Thymus (tissue), 11 donors: ENCODE data around the gene C16orf90. TPM values are rescaled to one million over a fixed set of nuclear protein-coding genes. Genes with fewer than 3 reads are reported as not detected.
A peak's percentile ranks its signal among the peaks of the same experiment; 100 is the strongest.

ENCODE experiments used
- DNase-seq, 9 donors: peaks; one replicate each; pipeline ENCODE4 v3.0.0-alpha.2; 2013; ENCODE audit warnings: low spot score in 9 of 9, low read depth in 6 of 9, missing footprints in 1 of 9
- H3K27ac ChIP-seq, 2 donors: one replicate each; pipeline ENCODE4 v1.5.1; 2013; ENCODE audit warnings: control low read depth in 1 of 2, low read depth in 1 of 2, low read length in 1 of 2, mild to moderate bottlenecking in 1 of 2, moderate library complexity in 1 of 2
- H3K27me3 ChIP-seq, 2 donors: one replicate each; pipeline ENCODE4 v1.5.1; 2013; ENCODE audit warnings: low read length in 1 of 2; ENCODE audit not compliant: control insufficient read depth in 2 of 2, insufficient read depth in 1 of 2
- H3K36me3 ChIP-seq, 2 donors: one replicate each; pipeline ENCODE4 v1.5.1; 2013; ENCODE audit warnings: low read length in 1 of 2, mild to moderate bottlenecking in 1 of 2, moderate library complexity in 1 of 2; ENCODE audit not compliant: control insufficient read depth in 2 of 2, insufficient read depth in 2 of 2
- H3K4me1 ChIP-seq, 2 donors: one replicate each; pipeline ENCODE4 v1.5.1; 2013; ENCODE audit warnings: low read length in 2 of 2; ENCODE audit not compliant: control insufficient read depth in 2 of 2, insufficient read depth in 2 of 2
- H3K4me3 ChIP-seq, 2 donors: one replicate each; pipeline ENCODE4 v1.5.1; 2013; ENCODE audit warnings: low read length in 2 of 2, control low read depth in 1 of 2, mild to moderate bottlenecking in 1 of 2
- H3K9me3 ChIP-seq, 2 donors: one replicate each; pipeline ENCODE4 v1.5.1; 2013; ENCODE audit warnings: low read length in 1 of 2, mild to moderate bottlenecking in 1 of 2; ENCODE audit not compliant: control insufficient read depth in 2 of 2, insufficient read depth in 1 of 2
- WGBS: extraction: QIAGEN DNeasy Blood & Tissue Kit; methylation state at CpG from one replicate; pipeline ENCODE4 v1.1.7; 2013; 5-methylcytosine and 5-hydroxymethylcytosine counted together
- polyA plus RNA-seq: library from polyadenylated mRNA; stranded (reverse); fragments of 200-250 nt; gene quantifications from one replicate; pipeline ENCODE4 v1.2.3, GENCODE V29; 2013
- total RNA-seq: library from RNA; stranded (reverse); fragments of 120-200 nt; gene quantifications from one replicate; pipeline ENCODE4 v1.2.4, GENCODE V29; 2013
- donor health status: healthy.

C16orf90 gene
- total and polyA plus RNA-seq, 2 donors = not detected

DNA sequence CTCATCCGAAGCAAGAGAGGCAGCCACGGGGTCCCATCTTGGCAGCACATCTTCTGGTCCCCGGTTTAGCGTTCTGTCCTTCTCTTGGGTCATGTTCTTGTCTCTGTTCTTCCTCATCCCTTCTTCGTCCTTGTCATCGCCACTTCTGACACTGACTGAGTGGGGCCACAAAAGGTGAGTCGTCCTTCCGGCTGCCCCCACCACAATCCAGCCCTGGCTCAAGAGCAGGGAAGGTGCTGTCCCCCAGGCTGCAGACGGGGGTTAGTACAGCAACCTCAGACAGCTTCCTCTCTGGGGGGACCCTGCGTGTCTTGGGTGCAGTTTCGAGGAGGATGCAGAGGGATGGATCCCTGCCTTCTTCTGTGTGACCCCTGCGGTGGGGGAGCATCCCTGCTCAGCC, 30.0 kb downstream of the C16orf90 start:
- Histone ChIP-seq H3K4me3 (no peak overlapping the region), H3K9me3 (no peaks in the 10 kb centered on the region), H3K27ac (no peak overlapping the region), H3K4me1 (peaks cover 17 to 22% of the 10 kb centered on the region in 2 donors), H3K36me3 (peaks cover 13 to 23% of the 10 kb centered on the region in 2 donors), H3K27me3 (no peaks in the 10 kb centered on the region)
- no peak for DNase-seq
- 98% methylated on average over 12 of the region's 12 CpGs for WGBS

DNA sequence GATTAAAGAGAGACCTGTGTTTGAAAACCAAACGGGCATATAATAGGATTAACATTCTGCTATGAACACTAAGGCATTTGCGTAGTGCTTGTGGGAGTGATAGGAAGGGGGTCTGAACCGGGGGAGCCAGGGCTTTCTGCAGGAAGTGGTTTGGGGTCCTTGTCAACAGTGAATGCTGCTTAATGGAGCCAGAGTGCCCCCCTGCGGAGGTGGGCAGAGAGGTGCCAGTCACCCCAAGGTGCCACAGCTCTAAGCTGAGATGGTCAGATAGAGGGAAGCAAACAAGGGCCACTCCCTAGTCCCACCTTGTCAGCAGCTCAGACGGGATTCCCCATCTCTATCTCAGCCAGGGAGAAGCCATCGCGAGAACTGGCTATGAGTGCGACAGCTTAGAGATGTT, 34.1 kb downstream of the C16orf90 start:
- peaks cover 2 to 10% of the 10 kb centered on the region in 2 donors for H3K36me3 ChIP-seq
- H3K27ac ChIP-seq = peak overlapping the region in 1 of 2 donors; percentile 32
- H3K4me3 ChIP-seq = no peak overlapping the region
- peaks cover 34 to 45% of the 10 kb centered on the region in 2 donors for H3K4me1 ChIP-seq
- WGBS = 34% methylated on average over 8 of the region's 8 CpGs
- DNase-seq = peak in 6 of 9 donors; percentile 56 to 87 (median 66)
- H3K9me3 ChIP-seq = peaks cover 0 to 3% of the 10 kb centered on the region in 2 donors
- no peaks in the 10 kb centered on the region for H3K27me3 ChIP-seq

DNA sequence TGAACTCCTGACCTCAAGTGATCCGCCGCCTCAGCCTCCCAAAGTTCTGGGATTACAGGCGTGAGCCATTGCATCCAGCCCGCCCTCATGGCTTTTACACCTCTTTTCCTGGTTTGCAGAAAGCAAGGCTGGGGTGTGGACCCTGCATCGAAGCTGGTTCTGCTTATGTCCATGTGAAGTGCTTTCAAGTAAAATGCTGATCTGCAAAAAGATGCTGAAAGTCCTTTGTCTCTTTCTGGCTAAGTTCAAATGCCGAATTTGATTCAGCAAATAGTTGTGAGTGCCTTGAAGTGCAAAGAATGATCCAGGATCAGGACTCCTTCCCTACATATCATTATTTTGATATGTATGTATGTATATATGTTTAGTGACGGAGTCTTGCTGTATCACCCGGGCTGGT, 34.7 kb downstream of the C16orf90 start:
- no peak overlapping the region for H3K4me3 ChIP-seq
- no peaks in the 10 kb centered on the region for H3K27me3 ChIP-seq
- WGBS = 88% methylated on average over 8 of the region's 8 CpGs
- no peak for DNase-seq
- peaks cover 34 to 45% of the 10 kb centered on the region in 2 donors for H3K4me1 ChIP-seq
- peak overlapping the region in 1 of 2 donors; percentile 32 for H3K27ac ChIP-seq
- peaks cover 0 to 3% of the 10 kb centered on the region in 2 donors for H3K9me3 ChIP-seq
- peaks cover 0 to 4% of the 10 kb centered on the region in 2 donors for H3K36me3 ChIP-seq

DNA sequence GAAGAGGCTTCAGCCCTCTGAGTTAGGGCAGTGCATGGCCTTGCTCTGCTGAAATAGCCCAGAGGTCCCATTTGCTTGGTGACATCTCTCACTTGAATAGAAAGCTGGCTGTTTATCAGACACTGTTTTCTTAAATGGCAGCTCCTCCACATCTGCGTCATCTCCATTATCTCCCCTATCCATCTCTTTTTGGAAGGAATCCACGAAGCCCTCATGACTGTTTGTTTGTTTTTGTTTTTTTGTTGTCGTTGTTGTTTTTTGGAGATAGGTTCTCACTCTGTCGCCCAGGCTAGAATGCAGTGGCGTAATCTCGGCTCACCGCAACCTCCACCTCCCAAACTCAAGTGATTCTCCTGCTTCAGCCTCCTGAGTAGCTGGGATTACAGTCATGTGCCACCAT, 35.2 kb downstream of the C16orf90 start:
- H3K4me3 ChIP-seq = no peak overlapping the region

DNA sequence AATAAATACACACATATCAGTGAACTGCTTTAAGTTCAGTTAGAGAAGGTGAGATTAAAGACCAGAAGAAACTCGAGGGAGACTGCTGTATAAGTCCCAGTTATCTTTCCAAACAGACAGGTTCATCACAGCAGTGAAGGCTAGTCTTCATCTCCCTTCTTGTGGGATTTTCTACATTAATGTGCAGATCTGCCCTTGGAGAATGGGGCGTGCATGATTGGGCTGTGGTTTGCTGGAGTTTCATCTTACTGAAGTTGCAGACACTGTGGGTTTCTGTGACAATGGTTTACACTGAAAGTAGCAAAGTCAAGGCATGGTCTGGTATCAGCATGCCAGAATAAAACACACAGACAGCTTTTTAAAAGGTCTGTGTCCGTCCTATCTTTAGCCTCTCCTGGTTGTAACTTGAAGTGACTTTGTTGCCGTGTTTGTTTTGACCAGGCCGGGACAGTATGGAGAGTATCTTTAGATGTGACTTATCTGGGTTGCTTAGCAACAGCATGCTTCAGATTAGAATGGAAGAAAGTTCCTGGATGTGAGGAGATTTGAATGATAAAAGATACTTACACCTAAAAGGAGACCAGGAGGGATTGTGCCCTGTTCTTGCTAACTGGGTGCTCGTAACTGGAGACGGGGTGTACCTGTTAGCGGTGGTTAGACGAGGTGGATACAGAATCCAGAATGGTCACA, 35.7 kb downstream of the C16orf90 start:
- Histone ChIP-seq H3K9me3 (peaks cover 0 to 3% of the 10 kb centered on the region in 2 donors), H3K4me1 (peaks cover 32 to 45% of the 10 kb centered on the region in 2 donors), H3K4me3 (peak overlapping the region in 1 of 2 donors; percentile 98), H3K36me3 (no peaks in the 10 kb centered on the region), H3K27me3 (no peaks in the 10 kb centered on the region), H3K27ac (peak overlapping the region; percentile 13 to 40)
- 76% methylated on average over 9 of the region's 9 CpGs for WGBS
- DNase-seq = peak in 2 of 9 donors; percentile 21 to 53

More for the DNA sequence above, 35.2 kb downstream of the C16orf90 start:
- Histone ChIP-seq H3K27ac (no peak overlapping the region), H3K36me3 (no peaks in the 10 kb centered on the region), H3K4me1 (peaks cover 34 to 45% of the 10 kb centered on the region in 2 donors), H3K9me3 (peaks cover 0 to 3% of the 10 kb centered on the region in 2 donors), H3K27me3 (no peaks in the 10 kb centered on the region)
- 97% methylated on average over 7 of the region's 7 CpGs for WGBS
- DNase-seq = no peak

DNA sequence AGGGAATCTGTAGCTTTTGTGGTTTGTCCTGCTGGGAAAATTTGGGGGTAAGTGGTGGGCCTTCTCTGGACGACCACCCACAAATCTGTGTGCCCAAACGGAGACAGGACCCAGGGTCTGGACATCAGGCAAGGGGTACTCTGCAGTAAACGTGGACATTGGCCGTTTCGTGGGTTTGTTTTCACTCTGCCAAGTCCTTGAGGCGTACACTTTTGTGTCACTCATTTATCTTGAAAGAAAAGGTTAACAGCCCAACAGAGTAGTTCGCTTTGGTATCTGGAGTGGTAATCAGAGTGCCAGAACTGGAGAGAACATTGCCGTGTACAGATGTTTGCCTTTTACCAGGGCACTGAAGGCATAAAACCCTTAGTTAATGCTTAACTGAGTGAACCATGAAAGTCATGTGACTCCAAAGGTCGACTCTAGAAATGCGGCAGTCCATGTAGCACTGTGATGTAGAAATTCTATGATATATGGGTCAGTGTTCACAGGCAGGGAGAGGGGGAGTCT, 36.4 kb downstream of the C16orf90 start:
- Histone ChIP-seq H3K36me3 (no peaks in the 10 kb centered on the region), H3K4me1 (peaks cover 26 to 39% of the 10 kb centered on the region in 2 donors)

DNA sequence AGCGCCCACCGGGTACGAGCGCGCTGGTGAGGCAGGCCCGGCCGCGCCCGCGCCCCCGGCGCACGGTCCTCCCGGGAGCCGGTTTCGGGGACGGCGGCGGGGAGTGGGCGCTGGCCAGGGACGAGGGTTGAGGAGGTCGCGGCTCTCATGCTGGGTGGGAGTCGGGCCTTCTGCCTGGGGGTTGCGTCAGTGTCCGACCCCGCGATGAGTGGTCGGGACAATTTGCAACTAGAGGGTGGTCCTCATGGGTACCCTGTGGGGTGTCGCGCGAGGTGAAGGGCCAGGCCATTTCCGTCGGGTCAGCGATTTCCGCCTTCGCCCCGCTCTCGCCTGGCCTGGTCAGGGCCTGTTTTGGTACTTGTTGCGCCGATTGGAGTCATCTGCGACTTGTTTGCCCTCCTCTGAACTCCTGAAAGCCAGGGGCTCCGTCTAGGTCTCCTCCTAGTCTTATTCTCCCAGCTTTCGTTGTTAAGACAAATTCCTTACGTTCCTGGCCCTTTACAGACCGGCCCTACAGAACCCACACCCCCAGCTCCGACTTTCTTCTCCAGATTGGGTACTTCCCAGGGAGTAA, 36.9 kb downstream of the C16orf90 start:
- Histone ChIP-seq H3K4me3 (peak overlapping the region; percentile 66 to 98), H3K27me3 (no peaks in the 10 kb centered on the region), H3K27ac (peak overlapping the region; percentile 13 to 95), H3K4me1 (peaks cover 26 to 39% of the 10 kb centered on the region in 2 donors), H3K9me3 (peaks cover 0 to 3% of the 10 kb centered on the region in 2 donors), H3K36me3 (no peaks in the 10 kb centered on the region)
- DNase-seq = peak in 1 of 9 donors; percentile 30
- WGBS = 2% methylated on average over 47 of the region's 47 CpGs

More for the DNA sequence above, 36.4 kb downstream of the C16orf90 start:
- peaks cover 0 to 3% of the 10 kb centered on the region in 2 donors for H3K9me3 ChIP-seq
- WGBS = 32% methylated on average over 10 of the region's 10 CpGs
- peak in 2 of 9 donors; percentile 13 to 44 for DNase-seq
- peak overlapping the region; percentile 13 to 95 for H3K27ac ChIP-seq
- H3K27me3 ChIP-seq = no peaks in the 10 kb centered on the region
- peak overlapping the region; percentile 66 to 98 for H3K4me3 ChIP-seq

DNA sequence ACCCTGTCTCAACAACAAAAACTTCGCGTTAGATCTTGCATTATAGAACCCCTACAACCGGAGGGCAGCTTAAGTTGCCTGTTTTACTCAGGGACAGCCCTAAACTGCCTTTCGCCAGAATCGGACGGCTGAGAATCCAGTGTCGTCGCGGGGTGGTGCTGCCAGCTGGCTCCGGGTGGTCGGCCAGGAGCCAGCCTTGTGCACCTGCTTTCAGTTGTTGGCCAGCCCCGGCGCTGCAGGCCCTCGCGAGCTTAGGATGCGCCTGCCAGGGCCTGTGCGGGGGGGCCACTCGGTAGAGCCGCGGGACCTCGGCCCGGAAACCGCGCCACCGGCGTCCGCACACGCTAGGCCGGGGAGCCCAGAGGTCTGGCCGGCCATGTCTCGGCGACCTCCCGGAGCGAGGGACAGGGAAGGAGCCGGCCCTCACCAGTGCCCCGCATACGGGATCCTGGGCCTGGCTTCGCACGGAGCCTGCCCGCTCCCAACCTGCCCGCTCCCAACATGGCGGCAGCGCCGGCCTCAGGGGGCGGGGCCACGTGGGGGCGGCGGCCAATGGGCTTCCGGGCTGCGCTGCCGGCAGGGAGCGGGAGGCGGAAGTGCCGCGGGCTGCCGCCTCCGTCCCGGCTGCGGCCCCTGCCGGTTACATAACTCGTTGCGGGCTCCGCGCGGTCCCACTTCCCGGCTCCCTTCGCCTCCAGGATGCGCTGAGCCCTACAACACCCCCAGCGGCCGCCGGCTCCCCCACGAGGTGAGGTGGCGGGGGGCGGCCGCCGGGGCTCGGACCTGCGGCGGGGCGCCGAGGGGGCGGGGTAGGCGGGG, 37.6 kb downstream of the C16orf90 start:
- peak overlapping the region; percentile 89 to 95 for H3K27ac ChIP-seq
- WGBS = under 1% methylated on average over 83 of the region's 83 CpGs
- no peaks in the 10 kb centered on the region for H3K27me3 ChIP-seq
- H3K36me3 ChIP-seq = no peaks in the 10 kb centered on the region
- peak overlapping the region; percentile 66 to 98 for H3K4me3 ChIP-seq
- H3K4me1 ChIP-seq = peaks cover 26 to 39% of the 10 kb centered on the region in 2 donors
- DNase-seq = peak in 8 of 9 donors; percentile 72 to 95 (median 87)
- H3K9me3 ChIP-seq = peaks cover 0 to 3% of the 10 kb centered on the region in 2 donors
